ENCODE measurements around the gene HOXA4.
A peak's percentile ranks its signal among the peaks of the same experiment; 100 is the strongest.

The HOXA4 gene

DNA sequence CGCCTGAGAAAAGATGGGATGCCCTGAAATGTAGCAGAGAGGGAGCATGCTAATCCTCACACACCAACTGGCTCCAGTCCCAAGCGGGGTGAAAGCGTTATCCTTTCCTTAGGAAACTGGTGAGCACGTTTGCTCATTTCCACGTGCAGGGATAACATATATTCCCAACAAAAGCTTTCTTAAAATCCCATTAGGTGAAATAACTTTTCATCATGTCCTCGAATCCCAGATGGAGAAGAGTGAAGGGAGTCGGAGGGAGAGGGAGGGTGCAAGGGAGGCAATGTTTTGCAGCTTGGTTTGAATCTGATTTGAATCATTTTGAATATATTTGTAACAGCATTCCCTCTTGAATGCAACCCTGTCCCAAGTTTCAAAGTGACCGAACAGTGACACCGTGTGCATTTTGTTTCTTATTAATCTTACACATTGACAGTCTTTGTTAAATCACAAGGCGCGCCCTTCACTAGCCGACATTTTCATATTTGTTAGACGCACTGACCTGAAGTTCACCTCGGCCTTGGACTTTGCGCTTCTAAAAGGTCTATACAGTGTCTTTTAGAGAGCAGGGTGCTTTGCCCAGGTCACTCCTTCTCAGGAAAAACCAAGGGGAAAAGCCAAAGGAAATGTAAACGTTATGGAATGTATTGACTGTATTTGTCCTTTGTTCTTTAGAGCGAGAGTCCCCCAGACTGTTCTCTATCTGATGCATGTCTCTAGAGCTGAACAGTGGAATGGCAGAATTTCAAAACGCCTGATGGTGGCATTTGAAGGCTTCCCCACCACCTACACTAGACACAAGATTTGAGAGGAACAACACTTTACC lies 3.1 kb upstream of the HOXA4 start:
- no peak for DNase-seq
- TF ChIP-seq, protein P1, sequence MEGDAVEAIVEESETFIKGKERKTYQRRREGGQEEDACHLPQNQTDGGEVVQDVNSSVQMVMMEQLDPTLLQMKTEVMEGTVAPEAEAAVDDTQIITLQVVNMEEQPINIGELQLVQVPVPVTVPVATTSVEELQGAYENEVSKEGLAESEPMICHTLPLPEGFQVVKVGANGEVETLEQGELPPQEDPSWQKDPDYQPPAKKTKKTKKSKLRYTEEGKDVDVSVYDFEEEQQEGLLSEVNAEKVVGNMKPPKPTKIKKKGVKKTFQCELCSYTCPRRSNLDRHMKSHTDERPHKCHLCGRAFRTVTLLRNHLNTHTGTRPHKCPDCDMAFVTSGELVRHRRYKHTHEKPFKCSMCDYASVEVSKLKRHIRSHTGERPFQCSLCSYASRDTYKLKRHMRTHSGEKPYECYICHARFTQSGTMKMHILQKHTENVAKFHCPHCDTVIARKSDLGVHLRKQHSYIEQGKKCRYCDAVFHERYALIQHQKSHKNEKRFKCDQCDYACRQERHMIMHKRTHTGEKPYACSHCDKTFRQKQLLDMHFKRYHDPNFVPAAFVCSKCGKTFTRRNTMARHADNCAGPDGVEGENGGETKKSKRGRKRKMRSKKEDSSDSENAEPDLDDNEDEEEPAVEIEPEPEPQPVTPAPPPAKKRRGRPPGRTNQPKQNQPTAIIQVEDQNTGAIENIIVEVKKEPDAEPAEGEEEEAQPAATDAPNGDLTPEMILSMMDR (IDR thresholded peaks at IDR 0.05): no peak
- H3K4me1 ChIP-seq: peaks cover 0 to 49% (median 30%) of the 10 kb centered on the region in 4 donors
- peak overlapping the region; percentile 34 to 44 for H3K27ac ChIP-seq
- no peaks in the 10 kb centered on the region for H3K36me3 ChIP-seq
- H3K9me3 ChIP-seq: no peaks in the 10 kb centered on the region
- no peak overlapping the region for H3K4me3 ChIP-seq
- H3K27me3 ChIP-seq: no peaks in the 10 kb centered on the region
- intact Hi-C loops (cut with DNase I; ENCODE audit: low total_unique reads): no loop called here

DNA sequence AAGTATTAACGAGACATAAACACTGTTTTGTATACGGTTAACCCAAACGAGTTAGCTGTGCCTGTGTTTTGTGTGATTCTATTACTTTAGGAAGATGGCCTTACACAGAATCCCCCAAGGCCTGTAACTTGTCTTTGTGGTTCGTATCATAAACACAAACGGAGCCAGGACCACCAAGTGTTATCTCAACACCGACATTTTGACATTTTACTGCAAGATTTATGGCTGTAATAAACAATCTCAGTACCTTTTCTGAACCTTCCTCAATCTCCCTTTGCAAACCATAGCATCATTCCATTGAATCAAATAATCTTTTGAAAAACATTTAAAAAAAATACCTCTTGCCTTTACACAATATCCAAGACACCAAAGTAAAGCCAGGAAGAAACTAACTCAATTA lies 2.4 kb upstream of the HOXA4 start:
- Histone ChIP-seq H3K4me1 (peaks cover 0 to 45% (median 27%) of the 10 kb centered on the region in 4 donors), H3K4me3 (no peak overlapping the region), H3K9me3 (no peaks in the 10 kb centered on the region), H3K27me3 (no peaks in the 10 kb centered on the region), H3K27ac (no peak overlapping the region), H3K36me3 (no peaks in the 10 kb centered on the region)
- TF ChIP-seq, protein P1 (IDR thresholded peaks at IDR 0.05): no peak
- no peak for DNase-seq
- intact Hi-C loops (cut with DNase I; ENCODE audit: low total_unique reads): no loop called here

- Histone ChIP-seq H3K9me3 (no peaks in the 10 kb centered on the region), H3K27ac (no peak overlapping the region), H3K4me3 (no peak overlapping the region), H3K36me3 (no peaks in the 10 kb centered on the region), H3K4me1 (peaks cover 0 to 42% (median 25%) of the 10 kb centered on the region in 4 donors), H3K27me3 (no peaks in the 10 kb centered on the region)
- intact Hi-C loops (cut with DNase I; ENCODE audit: low total_unique reads): no loop called here
- no peak for DNase-seq
- TF ChIP-seq, protein P1 (IDR thresholded peaks at IDR 0.05): no peak
Observed at GRCh38 chr7:27132214-27132613, 1.7 kb upstream of the HOXA4 start.

GRCh38 chr7:27131390-27131819 lies 848 bp upstream of the HOXA4 start:
- TF ChIP-seq, protein P1 (IDR thresholded peaks at IDR 0.05): no peak
- no peaks in the 10 kb centered on the region for H3K9me3 ChIP-seq
- peak overlapping the region; percentile 80 to 82 for H3K27ac ChIP-seq
- no peaks in the 10 kb centered on the region for H3K27me3 ChIP-seq
- no peaks in the 10 kb centered on the region for H3K36me3 ChIP-seq
- H3K4me3 ChIP-seq: peak overlapping the region; percentile 67 to 75
- DNase-seq: no peak
- peaks cover 0 to 35% (median 19%) of the 10 kb centered on the region in 4 donors for H3K4me1 ChIP-seq
- intact Hi-C loops (cut with DNase I; ENCODE audit: low total_unique reads): no loop called here

DNA sequence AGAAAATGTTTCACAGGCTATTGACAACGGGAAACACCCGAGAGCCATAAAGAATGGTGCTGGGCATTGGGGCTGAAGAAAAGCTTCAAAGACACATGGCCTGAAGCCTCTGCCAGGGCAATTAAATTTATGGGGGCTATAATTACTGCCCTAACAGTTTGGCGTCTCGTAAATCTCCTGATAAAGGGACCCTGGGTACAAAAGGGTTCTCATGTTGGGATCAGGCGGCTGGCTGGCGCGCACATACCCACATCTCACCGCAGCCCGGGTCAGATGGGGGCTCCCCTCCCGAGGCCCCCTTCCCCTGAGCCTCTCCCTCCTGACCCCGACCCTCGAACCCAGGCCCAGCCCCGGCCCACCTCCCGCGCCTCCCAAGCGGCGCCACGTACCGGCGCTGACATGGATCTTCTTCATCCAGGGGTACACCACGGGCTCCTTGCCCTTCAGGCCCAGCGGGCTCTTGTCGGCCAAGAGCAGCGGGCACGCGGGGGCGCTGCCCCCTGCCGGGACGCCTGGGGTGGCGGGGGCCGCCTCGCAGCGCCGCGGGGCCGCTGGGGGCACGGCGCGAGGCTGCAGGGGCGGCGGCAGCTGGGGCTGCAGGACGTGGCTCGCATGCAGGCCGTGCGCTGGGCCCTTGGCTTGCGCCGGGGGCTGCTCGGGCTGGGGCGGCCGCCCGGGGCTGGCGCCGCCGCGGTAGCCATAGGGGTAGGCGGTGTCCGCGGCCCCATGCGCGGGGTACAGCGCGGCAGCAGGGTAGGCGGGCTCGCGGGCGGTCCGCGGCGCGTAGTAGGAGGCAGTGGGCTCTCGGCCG lies 623 bp downstream of the HOXA4 start:
- no peak for DNase-seq
- intact Hi-C loops (cut with DNase I; ENCODE audit: low total_unique reads): no loop called here
- Histone ChIP-seq H3K27me3 (no peaks in the 10 kb centered on the region), H3K27ac (peak overlapping the region; percentile 80 to 82), H3K4me3 (peak overlapping the region; percentile 67 to 75), H3K9me3 (no peaks in the 10 kb centered on the region), H3K4me1 (peaks cover 0 to 30% (median 16%) of the 10 kb centered on the region in 4 donors), H3K36me3 (no peaks in the 10 kb centered on the region)
- TF ChIP-seq, protein P1 (IDR thresholded peaks at IDR 0.05): peak in 1 of 2 experiments; percentile 26
